Neural cell (in vitro differentiated cells): Measurements from ENCODE around the gene SLC4A7. TPM values are rescaled to one million over a fixed set of nuclear protein-coding genes. Genes with fewer than 3 reads are reported as not detected.

ENCODE experiments used
- H2AFZ ChIP-seq: fragments of 200-600, 300-800 bp; sonication (generic), shearing (Covaris generic); 2 replicates; pipeline ENCODE4 v1.6.0; 2014; ENCODE audit warnings: low read depth, mild to moderate bottlenecking, antibody characterized with exemption, low read length, moderate library complexity
- H3F3A ChIP-seq: fragments of 200-600 bp; shearing (Covaris generic); 2 replicates; pipeline ENCODE4 v1.6.1; 2016; ENCODE audit warnings: mild to moderate bottlenecking, moderate library complexity, mixed read lengths, antibody characterized with exemption, low read length; ENCODE audit not compliant: insufficient read depth, poor library complexity, severe bottlenecking
- H3K27ac ChIP-seq: fragments of 200-600, 300-800 bp; sonication (generic), shearing (Covaris generic); 2 replicates; pipeline ENCODE4 v1.5.1; 2014; ENCODE audit warnings: mild to moderate bottlenecking, low read length, moderate library complexity
- H3K27me3 ChIP-seq: fragments of 300-800, 200-600 bp; sonication (generic), shearing (Covaris generic); 2 replicates; pipeline ENCODE4 v1.6.0; 2014; ENCODE audit warnings: mild to moderate bottlenecking, low read depth, low read length, moderate library complexity; ENCODE audit not compliant: insufficient read depth
- H3K36me3 ChIP-seq: fragments of 300-800, 200-600 bp; sonication (generic), shearing (Covaris generic); 2 replicates; pipeline ENCODE4 v1.5.1; 2014; ENCODE audit warnings: mild to moderate bottlenecking, antibody characterized with exemption, low read length, moderate library complexity; ENCODE audit not compliant: insufficient read depth
- H3K4me2 ChIP-seq: fragments of 300-800, 200-600 bp; sonication (generic), shearing (Covaris generic); 2 replicates; pipeline ENCODE4 v1.6.0; 2014; ENCODE audit warnings: mild to moderate bottlenecking, low read length
- H3K4me3 ChIP-seq: fragments of 300-800, 200-600 bp; sonication (generic), shearing (Covaris generic); 2 replicates; pipeline ENCODE4 v1.5.1; 2014; ENCODE audit warnings: mild to moderate bottlenecking, low read length, moderate library complexity
- H3K79me2 ChIP-seq: fragments of 200-600 bp; shearing (Covaris generic); replicated peaks from 2 replicates; pipeline ENCODE4 v1.6.0; 2014; ENCODE audit warnings: mild to moderate bottlenecking, low read length, moderate library complexity; ENCODE audit not compliant: insufficient read depth
- H3K9ac ChIP-seq: fragments of 300-800, 200-600 bp; sonication (generic), shearing (Covaris generic); 2 replicates; pipeline ENCODE4 v1.6.1; 2016; ENCODE audit warnings: mild to moderate bottlenecking, low read length, mixed read lengths
- H3K9me2 ChIP-seq: fragments of 200-600 bp; shearing (Covaris generic); 2 replicates; pipeline ENCODE4 v1.6.1; 2016; ENCODE audit warnings: mild to moderate bottlenecking, low read length, mixed read lengths; ENCODE audit not compliant: insufficient read depth
- H3K9me3 ChIP-seq: fragments of 200-600, 300-800 bp; sonication (generic), shearing (Covaris generic); 2 replicates; pipeline ENCODE4 v1.6.1; 2016; ENCODE audit warnings: mild to moderate bottlenecking, mixed run types, low read length, moderate library complexity, mixed read lengths
- H4K20me1 ChIP-seq: fragments of 200-600 bp; shearing (Covaris generic); 2 replicates; pipeline ENCODE4 v1.6.1; 2016; ENCODE audit warnings: mild to moderate bottlenecking, mixed run types; ENCODE audit not compliant: insufficient read depth
- EP300 ChIP-seq: fragments of 450-650 bp; conservative IDR thresholded peaks from 2 replicates; pipeline ENCODE4 v1.6.1; 2014; ENCODE audit warnings: antibody characterized with exemption, mild to moderate bottlenecking, moderate library complexity; ENCODE audit not compliant: poor library complexity, severe bottlenecking
- EZH2 ChIP-seq: fragments of 200-600, 300-800 bp; shearing (Covaris generic), sonication (generic); IDR thresholded peaks from 2 replicates; pipeline ENCODE4 v1.6.1; 2014; ENCODE audit warnings: antibody characterized with exemption, low read length, borderline replicate concordance, mild to moderate bottlenecking; ENCODE audit not compliant: insufficient read depth, poor library complexity, severe bottlenecking
- MXI1 ChIP-seq: fragments of 450-650 bp; conservative IDR thresholded peaks from 2 replicates; pipeline ENCODE4 v1.6.1; 2014; ENCODE audit warnings: antibody characterized with exemption, mild to moderate bottlenecking; ENCODE audit not compliant: poor library complexity, severe bottlenecking
- POLR2AphosphoS5 ChIP-seq: IDR thresholded peaks from 2 replicates; pipeline ENCODE4 v1.6.1; 2012
- TAF1 ChIP-seq: IDR thresholded peaks from 2 replicates; pipeline ENCODE4 v1.6.1; 2012; ENCODE audit warnings: low read depth
- polyA plus RNA-seq: library from polyadenylated mRNA; depleted of rRNA; stranded (reverse); fragments of >200 nt; gene quantifications from 2 replicates; pipeline ENCODE4 v1.2.3, GENCODE V29; 2014
- TF ChIP-seq, protein P1 (sequence below): IDR thresholded peaks from 2 replicates; pipeline ENCODE4 v1.6.1; 2012; ENCODE audit warnings: borderline replicate concordance
- TF ChIP-seq, protein P2 (sequence below): fragments of 450-650 bp; IDR thresholded peaks from 2 replicates; pipeline ENCODE4 v1.5.1; 2014; ENCODE audit warnings: antibody characterized with exemption, mild to moderate bottlenecking, moderate library complexity; ENCODE audit not compliant: poor library complexity, severe bottlenecking

The SLC4A7 gene
- polyA plus RNA-seq, 1 donor from 2014 or later, result 96.9 TPM

DNA sequence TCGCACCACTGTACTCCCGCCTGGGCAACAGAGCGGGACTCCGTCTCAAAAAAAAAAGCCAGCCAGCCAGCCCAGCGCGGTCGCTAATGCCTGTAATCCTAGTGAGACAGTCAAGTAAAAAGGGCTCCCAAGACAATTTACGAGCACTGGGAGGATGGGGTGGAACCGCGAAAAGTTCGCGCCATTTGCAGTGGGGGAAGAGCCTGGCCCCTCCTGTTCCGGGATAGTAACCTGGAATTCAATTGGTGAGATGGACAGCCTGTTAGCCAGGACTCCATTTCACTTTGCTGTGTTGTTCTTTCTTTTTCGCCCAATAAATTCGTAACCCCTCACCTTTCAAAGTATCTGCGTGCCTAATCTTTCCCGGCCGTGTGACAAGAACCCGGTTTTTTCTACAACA is 19.5 kb downstream of the SLC4A7 start:
- Histone ChIP-seq H3K9me2 (no peaks in the 10 kb centered on the region), H3K4me3 (no peak overlapping the region), H3K27me3 (no peaks in the 10 kb centered on the region), H2AFZ (no peak overlapping the region), H3K79me2 (peaks cover 94% of the 10 kb centered on the region), H3F3A (no peaks in the 10 kb centered on the region), H3K9ac (no peak overlapping the region), H3K4me2 (no peak overlapping the region), H3K36me3 (no peaks in the 10 kb centered on the region), H3K27ac (no peak overlapping the region), H4K20me1 (no peaks in the 10 kb centered on the region), H3K9me3 (peaks cover 6% of the 10 kb centered on the region)
- TF ChIP-seq MXI1 (no peak), TAF1 (no peak), POLR2AphosphoS5 (no peak), EZH2 (no peak)
- TF ChIP-seq, protein P1, sequence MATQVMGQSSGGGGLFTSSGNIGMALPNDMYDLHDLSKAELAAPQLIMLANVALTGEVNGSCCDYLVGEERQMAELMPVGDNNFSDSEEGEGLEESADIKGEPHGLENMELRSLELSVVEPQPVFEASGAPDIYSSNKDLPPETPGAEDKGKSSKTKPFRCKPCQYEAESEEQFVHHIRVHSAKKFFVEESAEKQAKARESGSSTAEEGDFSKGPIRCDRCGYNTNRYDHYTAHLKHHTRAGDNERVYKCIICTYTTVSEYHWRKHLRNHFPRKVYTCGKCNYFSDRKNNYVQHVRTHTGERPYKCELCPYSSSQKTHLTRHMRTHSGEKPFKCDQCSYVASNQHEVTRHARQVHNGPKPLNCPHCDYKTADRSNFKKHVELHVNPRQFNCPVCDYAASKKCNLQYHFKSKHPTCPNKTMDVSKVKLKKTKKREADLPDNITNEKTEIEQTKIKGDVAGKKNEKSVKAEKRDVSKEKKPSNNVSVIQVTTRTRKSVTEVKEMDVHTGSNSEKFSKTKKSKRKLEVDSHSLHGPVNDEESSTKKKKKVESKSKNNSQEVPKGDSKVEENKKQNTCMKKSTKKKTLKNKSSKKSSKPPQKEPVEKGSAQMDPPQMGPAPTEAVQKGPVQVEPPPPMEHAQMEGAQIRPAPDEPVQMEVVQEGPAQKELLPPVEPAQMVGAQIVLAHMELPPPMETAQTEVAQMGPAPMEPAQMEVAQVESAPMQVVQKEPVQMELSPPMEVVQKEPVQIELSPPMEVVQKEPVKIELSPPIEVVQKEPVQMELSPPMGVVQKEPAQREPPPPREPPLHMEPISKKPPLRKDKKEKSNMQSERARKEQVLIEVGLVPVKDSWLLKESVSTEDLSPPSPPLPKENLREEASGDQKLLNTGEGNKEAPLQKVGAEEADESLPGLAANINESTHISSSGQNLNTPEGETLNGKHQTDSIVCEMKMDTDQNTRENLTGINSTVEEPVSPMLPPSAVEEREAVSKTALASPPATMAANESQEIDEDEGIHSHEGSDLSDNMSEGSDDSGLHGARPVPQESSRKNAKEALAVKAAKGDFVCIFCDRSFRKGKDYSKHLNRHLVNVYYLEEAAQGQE, result no peak
- TF ChIP-seq, protein P2, sequence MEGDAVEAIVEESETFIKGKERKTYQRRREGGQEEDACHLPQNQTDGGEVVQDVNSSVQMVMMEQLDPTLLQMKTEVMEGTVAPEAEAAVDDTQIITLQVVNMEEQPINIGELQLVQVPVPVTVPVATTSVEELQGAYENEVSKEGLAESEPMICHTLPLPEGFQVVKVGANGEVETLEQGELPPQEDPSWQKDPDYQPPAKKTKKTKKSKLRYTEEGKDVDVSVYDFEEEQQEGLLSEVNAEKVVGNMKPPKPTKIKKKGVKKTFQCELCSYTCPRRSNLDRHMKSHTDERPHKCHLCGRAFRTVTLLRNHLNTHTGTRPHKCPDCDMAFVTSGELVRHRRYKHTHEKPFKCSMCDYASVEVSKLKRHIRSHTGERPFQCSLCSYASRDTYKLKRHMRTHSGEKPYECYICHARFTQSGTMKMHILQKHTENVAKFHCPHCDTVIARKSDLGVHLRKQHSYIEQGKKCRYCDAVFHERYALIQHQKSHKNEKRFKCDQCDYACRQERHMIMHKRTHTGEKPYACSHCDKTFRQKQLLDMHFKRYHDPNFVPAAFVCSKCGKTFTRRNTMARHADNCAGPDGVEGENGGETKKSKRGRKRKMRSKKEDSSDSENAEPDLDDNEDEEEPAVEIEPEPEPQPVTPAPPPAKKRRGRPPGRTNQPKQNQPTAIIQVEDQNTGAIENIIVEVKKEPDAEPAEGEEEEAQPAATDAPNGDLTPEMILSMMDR, result no peak

DNA sequence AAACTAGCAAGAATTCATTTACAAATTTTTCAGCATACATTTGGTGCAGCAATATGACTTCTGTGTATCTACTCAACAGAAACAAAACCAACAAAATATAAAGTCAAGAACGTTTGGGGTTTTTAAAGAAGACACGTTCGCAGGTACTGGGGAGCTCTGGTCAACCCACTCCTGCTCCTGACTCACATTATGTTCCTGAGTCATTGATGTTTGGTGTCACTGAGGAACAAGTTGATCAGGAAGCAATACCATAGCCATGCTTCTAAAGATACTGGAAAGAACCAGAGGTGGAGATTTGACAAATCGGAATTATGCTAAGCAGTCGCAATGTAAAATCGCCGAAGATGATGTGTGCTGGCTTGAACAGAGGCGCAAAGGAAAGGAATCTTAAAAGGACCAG is 22.0 kb downstream of the SLC4A7 start:
- Histone ChIP-seq H3K27ac (no peak overlapping the region), H3K9ac (no peak overlapping the region), H3F3A (no peaks in the 10 kb centered on the region), H3K4me3 (no peak overlapping the region), H3K27me3 (no peaks in the 10 kb centered on the region), H3K4me2 (no peak overlapping the region), H3K36me3 (no peaks in the 10 kb centered on the region), H3K9me3 (peaks cover 6% of the 10 kb centered on the region), H2AFZ (no peak overlapping the region), H4K20me1 (no peaks in the 10 kb centered on the region), H3K79me2 (peaks cover 81% of the 10 kb centered on the region), H3K9me2 (no peaks in the 10 kb centered on the region)
- TF ChIP-seq POLR2AphosphoS5, result no peak
- no peak for TF ChIP-seq EP300
- TF ChIP-seq MXI1, result no peak
- TF ChIP-seq, protein P1, result no peak
- no peak for TF ChIP-seq TAF1
- no peak for TF ChIP-seq EZH2
